HG03457 (cell line): ENCODE data around the gene ATP7B.
"Not testable (repeated sequence)": the region's sequence is repeated elsewhere in the genome, so short reads cannot be mapped to it uniquely, and the experiment has no call there.

Experiments used
- ATAC-seq: cut with Tn5 transposase; IDR thresholded peaks from one replicate; pipeline ENCODE4 v1.9.1; 2021; ENCODE audit warnings: moderate number of reproducible peaks; ENCODE audit not compliant: unreplicated experiment

The ATP7B gene

DNA sequence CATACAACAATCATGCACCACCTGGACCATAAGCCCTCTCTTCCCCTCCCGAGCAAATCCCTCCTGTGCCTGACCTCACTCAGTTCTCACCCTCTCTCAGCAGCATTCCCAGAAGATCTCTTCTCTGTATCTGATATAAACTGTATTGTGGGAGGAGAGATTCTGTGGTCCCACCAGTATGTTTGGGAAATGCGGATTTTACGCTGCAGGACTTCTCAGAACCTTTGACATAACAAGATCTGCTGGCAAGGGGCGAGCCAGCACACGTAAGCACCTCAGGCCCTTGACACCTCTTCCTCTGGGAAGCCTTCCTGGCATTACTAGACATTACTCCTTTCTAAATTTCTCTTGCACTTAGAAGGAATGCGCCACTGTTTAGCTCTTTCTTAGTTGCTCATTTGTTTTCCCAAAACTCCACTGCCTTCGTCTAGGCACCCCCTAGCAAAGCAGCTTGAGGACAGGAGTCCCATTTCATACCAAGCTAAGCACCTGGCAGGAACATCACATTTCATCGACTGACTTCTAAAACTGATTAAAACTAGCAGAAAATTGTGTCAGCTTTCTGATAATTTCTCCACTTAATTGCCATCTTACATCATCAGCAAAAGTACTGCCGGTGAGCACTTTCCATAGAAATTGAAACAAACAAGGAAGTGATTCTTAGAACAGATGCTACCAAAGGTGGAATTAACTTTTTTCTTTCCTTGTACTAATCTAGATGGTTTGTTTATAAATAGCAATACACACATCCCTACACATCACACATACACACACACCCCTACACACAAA is 86.3 kb downstream of the ATP7B start:
- ATAC-seq: no peak

DNA sequence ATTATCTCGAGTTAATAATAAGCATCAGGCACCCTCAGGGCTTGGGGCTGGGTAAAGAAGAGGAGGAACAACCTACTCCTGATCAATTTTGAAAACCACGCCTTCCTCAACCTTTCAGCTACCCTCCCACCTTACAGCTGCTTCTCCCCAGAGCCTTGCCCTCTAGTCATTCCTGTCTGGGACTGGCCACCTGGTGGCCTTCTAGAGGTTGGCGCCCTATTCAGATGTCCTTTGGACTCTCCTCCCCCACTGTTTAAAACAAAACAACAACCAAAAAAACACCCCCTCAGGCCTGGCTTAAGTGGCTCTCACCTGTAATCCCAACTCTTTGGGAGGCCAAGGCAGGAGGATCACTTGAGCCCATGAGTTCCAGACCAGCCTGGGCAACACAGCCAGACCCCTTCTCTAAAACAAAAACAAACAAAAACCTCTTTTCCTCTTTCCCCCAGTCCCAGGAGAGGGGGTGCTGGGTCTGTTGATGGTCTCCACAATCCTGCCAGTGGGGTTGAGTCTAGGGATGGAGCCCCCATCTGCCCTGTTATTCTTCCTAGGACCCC is 87.2 kb downstream of the ATP7B start:
- no peak for ATAC-seq

GRCh38 chr13:51922771-51923480 is 88.3 kb downstream of the ATP7B start:
- ATAC-seq: no peak

GRCh38 chr13:51921790-51922740 is 89.2 kb downstream of the ATP7B start:
- no peak for ATAC-seq

GRCh38 chr13:51920786-51921185 is 90.5 kb downstream of the ATP7B start:
- ATAC-seq: no peak

DNA sequence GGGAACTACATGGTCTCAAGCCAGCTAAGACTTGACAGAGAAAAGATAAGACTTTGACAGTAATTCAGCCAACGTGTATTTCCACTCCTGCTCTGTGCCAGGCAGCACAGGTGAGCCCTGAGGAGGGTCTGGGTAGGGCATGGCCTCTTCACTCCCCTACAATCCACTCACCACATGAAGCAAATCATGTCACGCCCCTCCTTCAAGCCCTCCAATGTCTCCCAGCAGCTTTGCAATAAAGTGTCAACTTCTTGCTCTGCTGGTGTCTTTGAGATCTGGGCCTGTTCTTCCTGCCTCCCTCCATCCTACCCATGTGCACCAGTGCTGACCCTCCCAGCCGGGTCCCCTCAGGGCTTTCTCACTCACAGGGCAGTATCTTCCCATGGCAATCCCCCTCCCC is 91.0 kb downstream of the ATP7B start:
- ATAC-seq: no peak

DNA sequence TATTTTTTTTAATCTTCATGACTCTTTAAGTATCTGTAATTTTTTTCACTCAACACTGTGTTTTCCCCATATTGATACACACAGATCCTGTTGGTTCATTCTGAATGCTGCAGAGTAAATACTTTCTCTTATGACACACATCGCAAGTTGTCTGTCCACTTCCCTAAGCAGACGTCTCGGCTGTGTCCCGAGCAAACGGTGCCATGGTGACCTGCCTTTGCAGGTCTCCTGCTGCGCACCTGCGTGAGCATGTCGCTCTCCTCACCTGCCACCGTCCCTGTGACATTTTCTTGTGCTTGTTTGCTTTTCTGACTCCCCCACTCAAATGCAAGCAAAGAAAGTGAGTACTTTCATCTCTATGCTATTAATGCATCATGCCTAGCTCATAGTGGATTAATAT is 91.7 kb downstream of the ATP7B start:
- ATAC-seq: no peak

GRCh38 chr13:51916962-51917361 is 94.3 kb downstream of the ATP7B start:
- ATAC-seq: no peak

DNA sequence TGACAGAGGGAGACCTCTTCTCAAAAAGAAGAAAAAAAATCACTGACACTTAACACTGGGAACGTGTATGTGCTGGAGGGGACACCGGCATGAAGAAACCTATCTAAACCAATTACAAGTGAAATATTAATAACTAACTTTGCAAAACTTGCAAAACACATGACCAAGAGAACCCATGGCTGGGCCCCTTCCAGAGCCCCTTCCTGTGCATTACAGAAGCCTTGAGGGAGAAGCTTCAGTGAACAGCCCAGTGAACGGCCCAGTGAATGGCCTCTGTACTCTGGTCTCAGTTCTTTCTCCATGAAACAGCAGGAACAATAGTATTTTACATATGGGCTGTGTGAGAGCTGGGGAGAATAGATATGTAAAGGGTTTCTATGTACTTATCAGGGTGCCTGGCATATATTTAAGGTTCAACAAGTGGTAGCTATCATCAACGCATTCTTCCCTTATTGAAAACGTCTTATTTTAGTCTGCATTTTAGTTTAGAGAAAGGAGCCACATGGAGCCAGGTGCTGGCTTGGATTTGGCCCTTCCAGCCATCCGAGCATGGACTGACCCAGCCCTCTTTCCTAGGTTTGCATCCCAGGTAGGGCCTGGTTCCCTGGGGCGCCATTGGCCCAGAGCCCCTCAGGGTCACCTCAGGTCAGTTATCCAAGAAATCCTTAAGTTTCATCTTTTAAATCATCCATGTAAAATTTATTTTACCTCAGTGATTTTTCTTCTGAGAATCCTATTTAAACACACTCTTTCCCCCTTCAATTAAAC is 95.0 kb downstream of the ATP7B start:
- ATAC-seq: no peak

DNA sequence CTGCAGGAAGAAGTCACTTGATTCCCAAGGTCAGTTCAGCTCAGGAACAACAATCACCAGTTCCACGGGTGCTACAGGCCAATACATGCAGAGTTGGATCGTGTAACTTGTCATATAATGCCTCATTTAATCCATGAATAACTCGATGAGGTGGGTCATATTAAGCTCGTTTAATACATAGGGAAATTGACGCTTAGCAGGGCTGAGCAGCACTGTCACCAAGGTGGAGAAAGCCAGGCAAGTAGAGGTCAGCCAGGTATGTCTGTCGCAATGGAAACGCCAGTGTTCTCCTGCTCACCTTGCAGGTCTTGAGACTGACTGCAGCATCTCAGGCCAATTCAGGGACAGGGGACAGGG is 97.1 kb downstream of the ATP7B start:
- no peak for ATAC-seq

GRCh38 chr13:51913421-51914136 is 97.7 kb downstream of the ATP7B start:
- no peak for ATAC-seq

DNA sequence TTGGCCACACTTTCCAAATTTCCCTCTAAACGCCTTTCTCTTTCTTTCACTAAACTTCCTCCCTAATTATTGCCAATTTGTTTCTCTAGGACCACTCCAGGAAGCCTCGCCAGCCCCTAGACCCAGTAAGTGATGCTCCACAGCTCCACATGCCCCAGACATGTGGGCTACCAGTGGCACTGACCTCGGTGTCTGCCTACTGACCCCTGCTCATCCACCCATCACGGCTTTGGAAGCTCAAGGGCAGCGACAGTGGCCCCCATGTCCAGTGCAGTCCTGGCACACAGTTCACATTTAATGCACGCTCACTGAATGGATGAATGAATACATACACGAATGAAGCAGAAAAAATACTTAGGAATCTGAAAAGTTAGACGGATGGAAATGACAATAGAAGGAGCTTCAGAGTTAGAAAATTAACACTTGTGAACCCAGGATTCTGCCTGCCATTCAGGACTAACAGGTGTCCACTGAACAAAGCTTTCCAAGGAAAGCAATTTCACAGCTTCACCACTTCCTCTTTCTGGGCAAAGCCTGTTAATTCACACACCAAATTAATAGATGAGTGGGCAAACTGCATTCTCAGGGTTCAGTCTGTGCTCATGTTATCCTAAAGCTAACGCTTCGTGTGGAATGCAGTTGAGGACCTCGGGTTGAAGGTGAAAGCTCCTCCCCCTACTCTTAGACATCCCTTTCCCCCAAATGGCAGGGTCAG is 98.6 kb downstream of the ATP7B start:
- no peak for ATAC-seq

DNA sequence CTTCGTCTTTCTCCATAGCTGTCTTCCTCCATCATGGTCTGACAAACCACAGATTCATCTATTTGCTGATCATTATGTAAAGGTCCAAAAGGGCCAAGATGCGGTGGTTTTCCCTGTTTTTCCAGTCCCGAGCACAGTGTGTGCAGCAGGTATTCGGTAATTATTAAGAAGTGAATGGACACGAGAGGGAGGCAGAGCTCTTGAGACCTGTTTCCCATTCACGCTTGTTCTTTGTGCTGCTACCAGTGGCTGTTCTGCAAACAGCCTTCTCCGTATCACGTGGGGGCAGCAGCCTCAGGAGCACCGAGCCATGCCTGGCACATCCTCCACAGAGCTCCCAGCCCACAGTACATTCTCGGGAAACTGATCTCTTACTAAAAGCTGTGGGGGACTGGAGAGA is 99.2 kb downstream of the ATP7B start:
- no peak for ATAC-seq

DNA sequence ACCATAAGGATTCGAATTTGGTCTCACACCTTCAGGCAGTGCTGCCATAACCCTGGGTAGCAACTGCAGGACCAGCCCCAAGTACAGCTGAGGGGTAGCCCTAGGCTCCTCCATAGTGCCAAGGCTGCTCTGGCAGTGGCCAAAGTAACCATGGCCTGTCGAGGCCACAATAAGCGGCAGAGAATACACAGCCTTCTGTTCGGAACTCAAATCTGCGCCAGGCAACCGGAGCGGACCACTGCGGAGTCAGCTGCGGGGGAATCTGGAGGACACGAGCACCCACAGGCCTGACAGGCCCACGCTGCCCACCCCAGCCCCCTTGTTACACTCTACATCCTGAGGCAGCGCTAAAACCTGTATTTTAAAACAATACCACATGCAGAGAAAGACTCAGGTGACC is 100.7 kb downstream of the ATP7B start:
- ATAC-seq: no peak

DNA sequence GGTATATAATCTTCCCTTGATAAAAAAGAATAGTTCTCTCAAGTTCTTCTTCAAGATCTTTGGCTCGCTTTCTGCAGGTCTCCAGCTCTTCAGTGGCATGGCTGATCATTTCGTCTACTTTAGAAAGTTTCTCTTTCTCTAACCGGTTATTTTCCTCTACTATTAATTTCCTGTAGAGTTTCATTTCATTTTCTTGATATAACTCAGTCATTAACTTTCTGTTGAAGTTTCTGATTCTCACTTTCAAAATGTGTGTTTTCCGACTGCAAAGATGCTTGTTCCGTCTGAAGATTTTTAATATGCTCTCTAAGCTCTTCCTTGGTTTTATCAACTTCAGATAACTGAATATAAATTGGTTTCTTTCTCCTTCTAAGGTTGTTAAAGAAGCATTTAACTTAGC is 102.0 kb downstream of the ATP7B start:
- ATAC-seq: not testable (repeated sequence)

DNA sequence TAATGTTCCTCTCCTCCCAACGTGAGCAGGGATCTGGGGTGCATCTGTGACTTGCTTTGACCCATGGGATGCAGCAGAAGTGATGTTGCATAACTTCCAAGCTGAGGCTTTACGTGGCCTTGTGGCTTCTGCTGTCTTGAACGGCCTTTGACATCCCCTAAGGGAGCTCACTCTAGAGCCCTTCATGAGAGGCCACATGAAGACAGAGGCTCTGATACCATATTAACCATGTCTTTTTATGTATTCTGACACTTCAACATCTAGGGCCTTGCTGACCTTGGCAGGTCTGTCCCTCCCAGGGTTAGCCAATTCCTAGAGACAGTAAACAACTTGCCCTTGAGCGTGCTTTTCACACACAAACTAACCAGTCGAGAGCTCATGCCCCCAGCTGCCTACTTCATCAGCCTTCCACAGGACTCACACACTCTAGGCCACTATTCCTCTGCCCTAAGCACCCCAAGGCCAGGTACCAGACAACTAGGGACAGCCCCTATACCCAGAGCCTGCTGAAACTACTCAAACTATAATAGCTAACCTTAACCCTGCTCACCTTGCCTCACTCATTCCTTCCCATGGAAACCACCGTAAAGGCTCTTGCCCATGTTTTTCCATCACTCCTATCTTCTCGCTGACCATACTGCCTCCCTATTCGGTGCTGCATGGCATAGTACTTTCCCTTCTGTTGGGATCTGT is 104.1 kb downstream of the ATP7B start:
- no peak for ATAC-seq

GRCh38 chr13:51906581-51906980 is 104.7 kb downstream of the ATP7B start:
- ATAC-seq: no peak

- no peak for ATAC-seq
These were observed 105.5 kb downstream of the ATP7B start for GRCh38 chr13:51905787-51906186.

GRCh38 chr13:51902776-51903175 is 108.5 kb downstream of the ATP7B start:
- no peak for ATAC-seq
